Naive thymus-derived CD8-positive, alpha-beta T cell (primary cell): Measurements from ENCODE around the gene PAX7. TPM values are rescaled to one million over a fixed set of nuclear protein-coding genes. Genes with fewer than 3 reads are reported as not detected.

Experiments
- ATAC-seq, 2 donors: fragments of 150-1000 bp; cut with Tn5 transposase in 1 of 2; sonication (Bioruptor Pico), chemical (Tn5 transposase) in 1 of 2; 1 replicate in 1 of 2; 2 replicates in 1 of 2; pipeline ENCODE4 v1.10.0; 2021; ENCODE audit warnings: mild to moderate bottlenecking in 2 of 2, moderate library complexity in 2 of 2
- POLR2A ChIA-PET: fragments of 350-600 bp; sonication (Branson Sonifier 250); formaldehyde crosslinking; loops from one replicate; lab custom pipeline; 2021; ENCODE audit warnings: antibody characterized with exemption; lab: Charles Lee
- DNase-seq, 10 donors: peaks; one replicate each; pipeline versions ENCODE4 v3.0.0 to v3.0.0-alpha.2; 2020 to 2022
- H3K27ac Mint-ChIP-seq, 10 donors: one replicate each; pipeline ENCODE4 v1.8.0; 2020 to 2022; ENCODE audit warnings: mild to moderate bottlenecking in 10 of 10, mixed read lengths in 10 of 10, moderate library complexity in 4 of 10, inconsistent platforms in 1 of 10
- H3K27me3 Mint-ChIP-seq, 5 donors: one replicate each; pipeline ENCODE4 v1.8.0; 2021 to 2022; ENCODE audit warnings: mixed read lengths in 5 of 5
- H3K36me3 Mint-ChIP-seq, 3 donors: one replicate each; pipeline ENCODE4 v1.8.0; 2020 to 2022; ENCODE audit warnings: mixed read lengths in 3 of 3, mild to moderate bottlenecking in 2 of 3, inconsistent platforms in 1 of 3
- H3K4me1 Mint-ChIP-seq, 4 donors: one replicate each; pipeline ENCODE4 v1.8.0; 2021 to 2022; ENCODE audit warnings: mixed read lengths in 4 of 4
- H3K4me3 Mint-ChIP-seq, 10 donors: one replicate each; pipeline ENCODE4 v1.8.0; 2020 to 2022; ENCODE audit warnings: mild to moderate bottlenecking in 10 of 10, mixed read lengths in 10 of 10, moderate library complexity in 6 of 10, inconsistent platforms in 1 of 10
- H3K9me3 Mint-ChIP-seq, 9 donors: one replicate each; pipeline ENCODE4 v1.8.0; 2020 to 2022; ENCODE audit warnings: mixed read lengths in 9 of 9, mild to moderate bottlenecking in 3 of 9, inconsistent platforms in 1 of 9, moderate library complexity in 1 of 9
- polyA plus RNA-seq, 3 donors: library from polyadenylated mRNA; unstranded; fragments of 300-500 nt; fragmentation: Illumina TruSeq; gene quantifications; one replicate each; pipeline ENCODE4 v1.2.3, GENCODE V29; 2021
- total RNA-seq, 8 experiments: library from RNA in 2 of 8; stranded (reverse) in 2 of 8; gene quantifications; one replicate each; pipeline ENCODE4 v1.2.3 and lab custom pipeline; 2021 to 2026

Gene PAX7
- total and polyA plus RNA-seq, 5 experiments from 2014 or later, result not detected

DNA sequence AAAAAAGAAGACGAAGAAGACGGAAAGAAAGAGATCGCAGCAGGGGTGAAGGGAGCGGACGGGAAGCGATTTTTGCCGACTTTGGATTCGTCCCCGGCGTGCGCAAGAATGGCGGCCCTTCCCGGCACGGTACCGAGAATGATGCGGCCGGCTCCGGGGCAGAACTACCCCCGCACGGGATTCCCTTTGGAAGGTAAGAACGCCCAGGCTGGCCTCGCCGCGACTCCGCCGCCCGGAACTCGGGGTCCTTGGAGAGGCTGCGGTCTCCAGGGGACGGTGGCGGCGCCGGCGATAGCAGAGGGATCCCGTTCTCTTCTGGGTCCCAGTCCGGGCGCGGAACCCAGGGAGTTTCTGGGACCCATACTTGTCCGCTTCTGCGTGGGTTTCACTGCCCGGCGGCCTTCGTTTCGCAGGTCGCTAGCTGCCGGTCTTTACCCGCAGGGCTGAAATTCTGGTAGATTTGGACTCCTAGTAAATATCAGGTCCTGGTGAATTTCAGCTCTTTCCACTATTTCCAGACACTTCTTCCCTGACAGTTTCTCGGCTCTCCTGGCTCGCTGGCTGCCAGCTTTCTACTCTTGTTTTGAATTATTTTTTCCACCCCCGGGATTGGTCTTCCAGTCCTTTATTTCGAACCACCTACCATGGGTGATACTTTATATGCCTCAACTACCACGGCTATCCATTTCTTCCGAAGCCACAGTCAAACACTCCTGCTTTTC is 1.0 kb downstream of the PAX7 start:
- Mint-ChIP-seq H3K9me3 (peaks cover 0 to 2% (median 0%) of the 10 kb centered on the region in 9 donors), H3K4me3 (peak overlapping the region in 9 of 10 donors; percentile 9 to 69 (median 51)), H3K4me1 (peaks cover 15 to 48% (median 27%) of the 10 kb centered on the region in 4 donors), H3K36me3 (peaks cover 0 to 4% (median 0%) of the 10 kb centered on the region in 3 donors), H3K27ac (peak overlapping the region in 1 of 10 donors; percentile 52), H3K27me3 (peaks cover 49 to 99% (median 78%) of the 10 kb centered on the region in 5 donors)
- no peak for ATAC-seq
- no peak for DNase-seq
- POLR2A ChIA-PET, result no interaction called here

DNA sequence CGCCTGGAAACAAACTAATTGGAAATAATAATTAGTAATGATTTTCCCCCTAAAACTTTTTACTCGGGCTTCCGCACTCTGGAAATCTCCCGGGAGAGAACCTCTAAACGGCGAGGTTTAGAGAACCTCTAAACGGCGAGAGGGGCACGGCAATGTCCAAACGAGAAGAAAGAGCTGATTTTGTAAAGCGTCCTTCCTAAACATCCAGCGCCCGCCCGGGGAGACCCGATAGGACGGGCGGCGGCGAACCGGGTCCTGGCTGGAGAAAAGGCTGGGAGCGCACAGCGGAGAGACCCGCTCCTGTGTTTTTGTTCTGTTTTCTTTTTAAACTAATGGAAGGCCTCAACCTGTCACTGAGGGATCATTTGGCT is 1.6 kb downstream of the PAX7 start:
- Mint-ChIP-seq H3K4me1 (peaks cover 16 to 53% (median 30%) of the 10 kb centered on the region in 4 donors), H3K9me3 (peaks cover 0 to 2% (median 0%) of the 10 kb centered on the region in 9 donors), H3K4me3 (peak overlapping the region in 8 of 10 donors; percentile 9 to 64 (median 50)), H3K36me3 (peaks cover 0 to 4% (median 0%) of the 10 kb centered on the region in 3 donors), H3K27ac (peak overlapping the region in 1 of 10 donors; percentile 52), H3K27me3 (peaks cover 48 to 99% (median 80%) of the 10 kb centered on the region in 5 donors)
- no peak for ATAC-seq
- DNase-seq, result no peak
- POLR2A ChIA-PET, result no interaction called here

DNA sequence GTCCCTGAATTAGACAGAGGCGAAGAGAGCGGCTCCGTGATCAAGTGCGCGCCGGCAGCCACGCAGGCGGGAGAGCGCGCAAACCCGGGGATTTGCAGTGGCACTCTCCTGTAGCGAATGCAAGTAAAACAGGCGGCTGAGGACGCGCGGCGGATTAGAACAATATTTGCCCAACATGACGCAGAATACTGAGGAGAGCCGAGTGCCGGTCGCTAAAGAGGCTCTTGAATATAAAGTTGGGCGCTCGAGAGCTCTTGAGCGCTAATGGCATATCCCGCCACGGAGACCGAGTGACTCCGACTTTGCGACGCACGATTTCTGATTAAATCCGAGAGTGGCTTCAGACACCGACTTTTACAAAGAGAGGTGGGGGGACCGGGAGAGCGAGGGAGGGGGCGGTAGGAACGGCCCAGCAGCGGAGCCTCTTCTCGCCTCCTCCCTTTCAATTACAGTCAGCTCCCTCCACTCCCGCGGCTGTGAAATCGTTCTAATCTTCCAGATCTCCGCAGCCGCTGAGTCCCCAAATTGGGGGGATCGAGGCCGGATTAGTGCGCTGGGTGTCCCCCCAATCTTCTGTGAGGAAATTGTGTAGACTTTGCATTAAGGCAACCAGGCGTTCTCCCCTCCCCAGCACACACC is 2.3 kb downstream of the PAX7 start:
- peak in 1 of 2 donors; percentile 14 for ATAC-seq
- Mint-ChIP-seq H3K4me1 (peaks cover 16 to 60% (median 34%) of the 10 kb centered on the region in 4 donors), H3K36me3 (peaks cover 0 to 4% (median 0%) of the 10 kb centered on the region in 3 donors), H3K9me3 (peaks cover 0 to under 1% (median 0%) of the 10 kb centered on the region in 9 donors), H3K27me3 (peaks cover 50 to 99% (median 79%) of the 10 kb centered on the region in 5 donors), H3K4me3 (peak overlapping the region in 1 of 10 donors; percentile 45), H3K27ac (peak overlapping the region in 1 of 10 donors; percentile 84)
- POLR2A ChIA-PET, result no interaction called here
- DNase-seq, result no peak

DNA sequence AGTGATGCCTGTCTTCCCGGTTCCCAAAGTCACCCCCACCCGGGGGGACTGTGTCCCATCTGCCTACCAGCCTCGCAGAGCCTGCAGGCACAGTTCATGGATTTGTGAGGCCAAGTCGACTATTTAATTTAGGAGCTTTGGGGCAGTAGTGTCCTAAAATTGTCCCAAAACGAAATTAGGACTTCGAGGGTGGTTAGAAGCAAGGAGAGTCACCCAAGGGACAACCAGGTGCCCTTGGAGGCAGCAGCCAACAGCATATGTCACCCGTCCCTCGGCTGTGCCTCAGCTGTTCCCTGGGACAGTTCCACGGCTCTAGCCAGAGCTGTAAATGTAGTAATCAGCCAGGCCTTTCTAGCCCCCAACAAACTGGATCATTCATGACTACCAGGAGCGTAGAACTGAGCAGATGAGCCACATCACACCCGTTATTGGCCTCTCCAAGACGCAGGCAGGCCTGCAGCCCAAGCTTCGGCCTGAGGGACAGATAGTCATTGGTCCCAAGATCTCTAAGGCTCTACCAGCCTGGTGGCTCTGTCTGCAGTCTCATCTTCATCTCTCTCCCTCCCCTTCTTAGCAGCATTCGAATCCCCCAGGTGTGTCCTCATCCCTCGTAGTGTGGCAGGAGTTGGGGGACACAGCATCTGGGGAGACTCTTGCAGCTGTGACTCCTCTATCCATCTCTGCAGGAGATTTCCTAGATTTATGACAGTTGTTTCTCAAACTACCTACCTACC is 2.9 kb downstream of the PAX7 start:
- ATAC-seq, result no peak
- Mint-ChIP-seq H3K27me3 (peaks cover 54 to 99% (median 82%) of the 10 kb centered on the region in 5 donors), H3K4me3 (peak overlapping the region in 1 of 10 donors; percentile 26), H3K9me3 (no peaks in the 10 kb centered on the region), H3K27ac (peak overlapping the region in 1 of 10 donors; percentile 84), H3K4me1 (peaks cover 16 to 67% (median 34%) of the 10 kb centered on the region in 4 donors), H3K36me3 (peaks cover 0 to 4% (median 0%) of the 10 kb centered on the region in 3 donors)
- DNase-seq, result peak in 1 of 10 donors; percentile 58
- POLR2A ChIA-PET, result no interaction called here

DNA sequence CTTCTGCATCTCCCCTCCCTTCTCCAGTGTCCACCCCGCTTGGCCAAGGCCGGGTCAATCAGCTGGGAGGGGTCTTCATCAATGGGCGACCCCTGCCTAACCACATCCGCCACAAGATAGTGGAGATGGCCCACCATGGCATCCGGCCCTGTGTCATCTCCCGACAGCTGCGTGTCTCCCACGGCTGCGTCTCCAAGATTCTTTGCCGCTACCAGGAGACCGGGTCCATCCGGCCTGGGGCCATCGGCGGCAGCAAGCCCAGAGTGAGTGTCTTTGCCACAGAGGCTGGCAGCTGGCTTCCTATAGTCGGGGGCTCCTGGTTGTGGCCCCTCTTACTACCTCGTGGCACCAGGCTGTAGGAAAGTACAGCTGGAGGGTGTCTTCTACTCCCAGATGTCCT is 3.6 kb downstream of the PAX7 start:
- H3K27me3 Mint-ChIP-seq, result peaks cover 52 to 99% (median 82%) of the 10 kb centered on the region in 5 donors
- H3K9me3 Mint-ChIP-seq, result no peaks in the 10 kb centered on the region
- POLR2A ChIA-PET, result no interaction called here
- DNase-seq, result peak in 1 of 10 donors; percentile 50
- H3K27ac Mint-ChIP-seq, result no peak overlapping the region
- H3K4me1 Mint-ChIP-seq, result peaks cover 16 to 72% (median 34%) of the 10 kb centered on the region in 4 donors
- peak overlapping the region in 1 of 10 donors; percentile 14 for H3K4me3 Mint-ChIP-seq
- H3K36me3 Mint-ChIP-seq, result peaks cover 0 to 4% (median 0%) of the 10 kb centered on the region in 3 donors
- no peak for ATAC-seq

DNA sequence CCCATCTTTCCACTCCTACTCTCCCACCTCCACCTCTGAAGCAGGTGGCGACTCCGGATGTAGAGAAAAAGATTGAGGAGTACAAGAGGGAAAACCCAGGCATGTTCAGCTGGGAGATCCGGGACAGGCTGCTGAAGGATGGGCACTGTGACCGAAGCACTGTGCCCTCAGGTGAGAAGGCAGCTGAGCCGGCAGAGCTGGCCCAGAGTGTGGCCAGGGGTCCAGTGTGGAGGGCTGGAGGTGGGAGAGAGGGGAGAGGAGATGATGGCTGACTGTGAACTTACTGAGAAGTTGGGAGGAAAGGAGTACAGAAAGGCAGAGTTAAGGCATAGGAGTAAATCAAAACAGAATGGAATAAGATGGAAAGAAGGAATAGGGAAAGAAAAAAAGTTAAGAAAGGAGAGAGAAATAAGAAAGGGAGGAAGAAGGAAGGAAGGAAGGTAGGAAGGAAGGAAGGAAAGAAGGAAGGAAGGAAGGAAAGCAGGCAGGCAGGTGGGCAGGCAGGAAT is 4.5 kb downstream of the PAX7 start:
- DNase-seq, result no peak
- Mint-ChIP-seq H3K4me1 (peaks cover 19 to 78% (median 37%) of the 10 kb centered on the region in 4 donors), H3K36me3 (peaks cover 0 to 4% (median 0%) of the 10 kb centered on the region in 3 donors), H3K27me3 (peaks cover 58 to 99% (median 85%) of the 10 kb centered on the region in 5 donors), H3K27ac (no peak overlapping the region), H3K4me3 (peak overlapping the region in 2 of 10 donors; percentile 35 to 55), H3K9me3 (no peaks in the 10 kb centered on the region)
- ATAC-seq, result no peak
- POLR2A ChIA-PET, result no interaction called here

DNA sequence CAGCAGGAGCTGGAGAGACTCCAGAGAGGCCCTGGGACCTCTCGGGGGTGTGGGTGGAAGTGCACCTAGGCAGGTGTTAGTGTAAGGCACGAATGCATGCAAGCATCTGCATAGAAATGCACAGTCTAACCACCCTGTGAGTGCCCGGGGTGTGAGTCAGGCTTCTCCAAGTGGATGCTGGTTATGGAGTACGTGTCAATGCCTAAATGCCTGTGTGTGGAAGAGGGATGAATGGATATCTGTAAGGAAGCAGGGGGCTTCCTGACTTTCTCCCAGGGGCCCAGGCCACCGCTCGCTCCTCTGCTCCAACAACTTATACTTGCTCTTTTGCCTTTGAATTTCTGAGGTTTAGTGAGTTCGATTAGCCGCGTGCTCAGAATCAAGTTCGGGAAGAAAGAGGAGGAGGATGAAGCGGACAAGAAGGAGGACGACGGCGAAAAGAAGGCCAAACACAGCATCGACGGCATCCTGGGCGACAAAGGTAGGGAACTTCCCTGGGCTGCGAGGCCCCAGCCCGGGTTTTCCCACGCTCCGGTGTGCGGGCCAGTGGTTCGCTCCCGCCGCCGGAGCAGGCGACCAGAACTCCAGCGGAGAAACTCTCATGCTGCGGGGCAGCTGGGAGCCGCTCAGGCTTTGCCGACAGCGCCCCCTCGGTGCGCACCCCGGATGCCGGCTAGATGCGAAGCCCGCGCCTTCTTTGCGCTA is 5.4 kb downstream of the PAX7 start:
- peak overlapping the region in 1 of 10 donors; percentile 8 for H3K27ac Mint-ChIP-seq
- peak overlapping the region in 8 of 10 donors; percentile 1 to 60 (median 42) for H3K4me3 Mint-ChIP-seq
- peaks cover 0 to 7% (median 0%) of the 10 kb centered on the region in 3 donors for H3K36me3 Mint-ChIP-seq
- H3K27me3 Mint-ChIP-seq, result peaks cover 60 to 99% (median 88%) of the 10 kb centered on the region in 5 donors
- H3K4me1 Mint-ChIP-seq, result peaks cover 20 to 78% (median 39%) of the 10 kb centered on the region in 4 donors
- POLR2A ChIA-PET, result no interaction called here
- DNase-seq, result peak in 1 of 10 donors; percentile 31
- ATAC-seq, result peak; percentile 34 to 35
- H3K9me3 Mint-ChIP-seq, result no peaks in the 10 kb centered on the region

DNA sequence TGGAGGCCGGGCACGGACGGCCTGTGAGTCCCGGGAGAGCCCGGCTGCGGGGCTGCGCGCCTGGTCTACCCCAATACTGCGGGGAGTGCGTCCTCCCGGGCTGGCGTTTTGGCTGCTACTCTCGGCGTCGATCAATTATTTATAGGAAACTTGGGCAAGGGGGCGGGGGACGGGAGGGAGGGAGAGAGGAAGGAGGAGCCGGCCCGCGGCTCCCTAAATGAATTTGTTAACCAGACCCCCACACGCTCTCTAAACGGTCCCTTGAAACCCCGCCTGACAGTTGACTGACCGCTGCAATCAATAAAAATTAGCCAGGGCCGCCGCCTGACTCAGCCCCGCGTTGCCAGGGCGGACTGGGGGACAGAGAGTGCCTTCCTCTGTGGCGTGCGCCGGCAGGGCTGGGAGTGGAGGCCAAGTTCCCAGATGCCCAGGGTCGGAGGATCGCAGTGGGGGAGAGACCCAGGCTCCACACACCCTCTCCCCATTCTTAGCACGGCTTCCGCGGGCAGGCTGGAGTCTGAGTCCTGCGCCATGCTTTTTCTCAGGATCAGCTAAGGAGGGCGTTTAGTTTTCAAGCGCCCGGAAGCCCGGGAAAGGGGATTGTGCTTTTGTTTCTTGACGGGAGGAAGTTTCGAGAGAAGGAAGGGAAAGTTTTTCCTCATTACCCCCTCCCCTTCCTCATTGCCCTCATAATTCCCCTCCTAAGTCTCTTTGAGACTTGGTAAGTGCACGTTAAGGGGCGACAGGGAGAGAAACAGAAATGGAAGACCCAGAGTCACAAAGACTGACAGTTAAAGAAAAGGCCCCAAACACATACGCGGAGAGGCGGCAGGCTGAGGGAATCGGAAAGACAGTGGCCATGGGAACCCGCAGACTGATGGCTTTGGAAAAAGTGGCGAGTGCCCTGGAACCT is 6.2 kb downstream of the PAX7 start:
- Mint-ChIP-seq H3K4me3 (peak overlapping the region in 3 of 10 donors; percentile 41 to 54 (median 42)), H3K4me1 (peaks cover 20 to 80% (median 39%) of the 10 kb centered on the region in 4 donors), H3K27me3 (peaks cover 65 to 100% (median 93%) of the 10 kb centered on the region in 5 donors), H3K27ac (no peak overlapping the region), H3K36me3 (peaks cover 0 to 7% (median 0%) of the 10 kb centered on the region in 3 donors), H3K9me3 (no peaks in the 10 kb centered on the region)
- POLR2A ChIA-PET, result no interaction called here
- ATAC-seq (no peak), DNase-seq (peak in 1 of 10 donors; percentile 53)

DNA sequence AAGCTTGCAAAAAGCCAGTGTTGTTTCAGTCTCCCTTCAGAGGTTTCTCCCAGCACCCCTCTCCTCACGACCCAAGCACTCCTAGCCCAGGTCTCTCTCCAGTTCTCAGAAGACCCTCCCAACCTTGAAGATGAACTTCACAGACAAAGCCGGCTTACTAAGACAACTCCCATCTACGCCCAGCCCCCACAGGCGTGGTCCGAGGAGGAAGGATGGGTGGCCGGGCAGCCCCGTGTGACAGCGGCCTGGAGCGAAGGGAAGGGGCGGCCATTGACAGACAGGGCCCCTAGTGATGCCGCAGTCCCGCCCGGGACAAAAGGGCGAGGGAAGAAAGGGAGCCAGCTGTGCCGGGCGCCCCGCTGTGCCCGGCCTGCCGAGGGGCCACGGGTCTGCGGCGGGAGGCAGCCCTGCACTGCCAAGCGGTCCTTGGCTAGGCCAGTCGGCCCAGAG is 6.9 kb downstream of the PAX7 start:
- POLR2A ChIA-PET, result no interaction called here
- peaks cover 65 to 100% (median 90%) of the 10 kb centered on the region in 5 donors for H3K27me3 Mint-ChIP-seq
- peak overlapping the region in 2 of 10 donors; percentile 24 to 25 for H3K4me3 Mint-ChIP-seq
- peaks cover 17 to 79% (median 39%) of the 10 kb centered on the region in 4 donors for H3K4me1 Mint-ChIP-seq
- DNase-seq, result peak in 1 of 10 donors; percentile 23
- H3K9me3 Mint-ChIP-seq, result no peaks in the 10 kb centered on the region
- ATAC-seq, result no peak
- peaks cover 0 to 7% (median 0%) of the 10 kb centered on the region in 3 donors for H3K36me3 Mint-ChIP-seq
- no peak overlapping the region for H3K27ac Mint-ChIP-seq

DNA sequence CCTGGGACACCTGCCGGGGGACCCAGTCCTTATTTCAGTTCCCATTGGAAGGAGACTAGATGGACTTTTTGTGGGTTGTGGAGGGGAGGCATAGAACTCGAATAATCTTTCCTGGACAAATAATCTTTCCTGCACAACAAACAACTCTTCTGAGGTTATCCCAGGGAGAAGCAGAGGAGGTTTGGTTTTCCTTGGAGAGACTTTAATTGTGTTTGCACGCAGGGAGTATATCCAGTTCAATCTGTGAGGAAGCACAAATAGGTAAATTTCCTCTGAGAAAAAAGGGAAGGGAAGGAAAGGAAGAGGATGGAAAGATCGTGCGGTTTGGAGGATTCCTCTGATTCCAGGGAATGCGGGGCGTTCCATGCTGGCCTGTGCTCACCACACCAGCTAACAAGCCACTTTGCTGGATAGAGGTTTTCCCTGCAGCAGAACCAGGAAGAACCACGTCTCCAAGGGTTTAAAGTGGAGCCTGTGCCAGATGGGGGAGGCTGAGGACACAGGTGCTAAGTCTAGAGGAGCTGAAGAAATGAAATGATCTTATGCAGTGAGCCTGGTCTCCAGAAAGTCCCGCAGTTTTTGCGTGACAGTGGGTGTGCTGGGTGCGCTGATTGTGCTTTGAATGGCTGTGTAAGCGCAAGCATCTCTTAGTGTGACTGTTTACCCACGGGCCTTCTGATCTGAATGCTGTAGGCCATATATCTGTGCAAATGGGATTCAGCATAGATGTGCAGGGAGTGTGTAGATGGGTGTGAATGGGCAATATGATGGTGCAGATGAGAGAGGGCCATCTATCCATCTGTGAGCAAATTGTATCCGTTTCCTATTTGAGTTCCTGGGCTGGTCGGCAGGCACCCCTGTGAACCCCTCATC is 7.6 kb downstream of the PAX7 start:
- POLR2A ChIA-PET, result interaction anchor here (0.6 kb wide), 1 partner anchor 10 kb away, joined by 3 read pairs; no protein-coding TSS in a partner anchor
- Mint-ChIP-seq H3K27me3 (peaks cover 61 to 100% (median 87%) of the 10 kb centered on the region in 5 donors), H3K4me3 (no peak overlapping the region), H3K4me1 (peaks cover 19 to 80% (median 42%) of the 10 kb centered on the region in 4 donors), H3K9me3 (no peaks in the 10 kb centered on the region), H3K27ac (no peak overlapping the region), H3K36me3 (peaks cover 0 to 9% (median 0%) of the 10 kb centered on the region in 3 donors)
- peak in 1 of 10 donors; percentile 30 for DNase-seq
- no peak for ATAC-seq
